Stimulated activated CD4-positive, alpha-beta T cell treated with anti-CD3 and anti-CD28 coated beads, TNF-alpha, amount 100 ng/mL, for 48 hours (primary cell): Measurements from ENCODE around the gene IDUA.

Experiments used
- DNase-seq, 3 donors: peaks; one replicate each; pipeline ENCODE4 v3.0.0-alpha.2; 2020; ENCODE audit warnings: low read depth in 3 of 3

Gene IDUA

GRCh38 chr4:1015179-1015578, 28.3 kb downstream of the IDUA start:
- no peak for DNase-seq

- DNase-seq = no peak
Measured at GRCh38 chr4:1015746-1016145, 28.9 kb downstream of the IDUA start.

- DNase-seq = no peak
Measured at GRCh38 chr4:1017211-1017610, 30.4 kb downstream of the IDUA start.

GRCh38 chr4:1017706-1018105, 30.9 kb downstream of the IDUA start:
- no peak for DNase-seq

- no peak for DNase-seq
Measured at GRCh38 chr4:1018147-1019020, 31.5 kb downstream of the IDUA start.

GRCh38 chr4:1019320-1019719, 32.5 kb downstream of the IDUA start:
- no peak for DNase-seq

GRCh38 chr4:1019729-1020470, 33.1 kb downstream of the IDUA start:
- no peak for DNase-seq

- DNase-seq = no peak
Measured at GRCh38 chr4:1021386-1022050, 34.7 kb downstream of the IDUA start.

GRCh38 chr4:1022051-1022738, 35.4 kb downstream of the IDUA start:
- DNase-seq = no peak

- DNase-seq = no peak
Measured at GRCh38 chr4:1022739-1023066, 35.9 kb downstream of the IDUA start.

- no peak for DNase-seq
Measured at GRCh38 chr4:1023075-1023640, 36.3 kb downstream of the IDUA start.

- DNase-seq = no peak
Measured at GRCh38 chr4:1023895-1024740, 37.3 kb downstream of the IDUA start.

- DNase-seq = no peak
Measured at GRCh38 chr4:1024882-1025545, 38.2 kb downstream of the IDUA start.

- DNase-seq = peak in 1 of 3 donors; percentile 54
Measured at GRCh38 chr4:1026115-1026514, 39.3 kb downstream of the IDUA start.

GRCh38 chr4:1027219-1027914, 40.5 kb downstream of the IDUA start:
- no peak for DNase-seq

- no peak for DNase-seq
Measured at GRCh38 chr4:1027915-1028238, 41.0 kb downstream of the IDUA start.

- no peak for DNase-seq
Measured at GRCh38 chr4:1028574-1029220, 41.9 kb downstream of the IDUA start.

GRCh38 chr4:1029529-1029928, 42.7 kb downstream of the IDUA start:
- no peak for DNase-seq

GRCh38 chr4:1030031-1030430, 43.2 kb downstream of the IDUA start:
- DNase-seq = no peak
